T-helper 17 cell (primary cell): ENCODE measurements around the gene RALY. TPM values are rescaled to one million over a fixed set of nuclear protein-coding genes. Genes with fewer than 3 reads are reported as not detected.

Source experiments
- ATAC-seq: fragments of 150-1000 bp; cut with Tn5 transposase; 2 replicates; pipeline ENCODE4 v1.10.0; 2021; ENCODE audit warnings: mild to moderate bottlenecking, moderate library complexity
- DNase-seq, 3 donors: peaks; one replicate each; pipeline versions ENCODE4 v3.0.0 to v3.0.0-alpha.2; 2020 to 2021
- H3K9me3 ChIP-seq: one replicate; pipeline ENCODE4 v1.7.0; 2013; ENCODE audit warnings: low read length, mild to moderate bottlenecking; ENCODE audit not compliant: control insufficient read depth, poor library complexity, severe bottlenecking
- H3K27ac Mint-ChIP-seq: one replicate; pipeline ENCODE4 v1.8.0; 2022; ENCODE audit warnings: mild to moderate bottlenecking, moderate library complexity, mixed read lengths
- H3K27me3 Mint-ChIP-seq: one replicate; pipeline ENCODE4 v1.8.0; 2022; ENCODE audit warnings: mixed read lengths
- H3K36me3 Mint-ChIP-seq: one replicate; pipeline ENCODE4 v1.8.0; 2022; ENCODE audit warnings: low read depth, mixed read lengths
- H3K4me1 Mint-ChIP-seq: one replicate; pipeline ENCODE4 v1.8.0; 2022; ENCODE audit warnings: mild to moderate bottlenecking, mixed read lengths
- H3K4me3 Mint-ChIP-seq: one replicate; pipeline ENCODE4 v1.8.0; 2022; ENCODE audit warnings: mild to moderate bottlenecking, moderate library complexity, mixed read lengths
- total RNA-seq, 4 donors: library from RNA in 2 of 4; stranded (reverse) in 2 of 4; gene quantifications; one replicate each; pipeline ENCODE4 v1.2.3 and lab custom pipeline; 2022 to 2026

Gene RALY
- total RNA-seq (100 to 1,000 TPM; 120 to 137 TPM), total RNA-seq (lab: John Stamatoyannopoulos, UW) (114 to 147 reads per million in 2 donors)

DNA sequence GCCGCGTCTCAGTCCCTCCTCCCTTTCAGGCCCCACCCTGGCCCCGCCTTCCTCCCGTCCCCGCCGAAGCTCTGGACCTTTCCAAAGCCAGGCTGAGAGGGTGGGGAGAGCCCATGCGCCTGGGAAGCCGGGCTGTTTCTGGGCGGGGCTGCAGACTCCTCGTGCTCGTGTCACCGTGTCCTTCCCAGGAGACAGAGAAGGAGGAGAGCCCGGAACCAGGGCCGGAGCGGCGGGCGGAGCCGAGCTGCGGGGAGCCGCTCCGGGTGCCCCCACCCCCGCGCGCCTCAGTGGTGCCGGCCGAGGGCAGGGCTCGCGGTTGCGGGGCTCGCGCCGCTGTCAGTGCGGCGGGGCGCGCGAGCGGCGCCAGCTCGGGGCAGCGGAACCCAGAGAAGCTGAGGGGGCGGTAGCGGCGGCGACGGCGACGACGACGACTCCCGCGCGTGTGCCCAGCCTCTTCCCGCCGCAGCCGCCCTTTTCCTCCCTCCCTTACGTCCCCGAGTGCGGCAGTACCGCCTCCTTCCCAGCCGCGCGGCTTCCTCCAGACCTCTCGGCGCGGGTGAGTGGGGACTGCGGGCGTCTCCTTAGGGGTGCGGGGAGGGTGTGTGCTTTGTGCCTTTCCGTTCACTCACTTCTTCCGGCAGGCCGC lies at the start of gene RALY:
Gene RALY, plus strand, starts transcription at position 336 of the 646 bp plus-strand sequence. CDS start 78,164 bp downstream, outside the sequence.
- no peaks in the 10 kb centered on the region for H3K9me3 ChIP-seq
- DNase-seq, result peak; percentile 89 to 93 (median 93)
- Mint-ChIP-seq H3K4me3 (peak within 1 kb of the TSS; percentile 94), H3K27ac (peak within 1 kb of the TSS; percentile 96), H3K4me1 (peaks cover 46% of the 10 kb centered on the region), H3K36me3 (peaks cover 6% of the 10 kb centered on the region), H3K27me3 (no peaks in the 10 kb centered on the region)
- ATAC-seq, result peak; percentile 78

- H3K9me3 ChIP-seq, result peaks cover 3% of the 10 kb centered on the region
- no peak overlapping the region for H3K4me3 Mint-ChIP-seq
- no peaks in the 10 kb centered on the region for H3K4me1 Mint-ChIP-seq
- DNase-seq, result no peak
- H3K36me3 Mint-ChIP-seq, result no peaks in the 10 kb centered on the region
- H3K27ac Mint-ChIP-seq, result no peak overlapping the region
- no peaks in the 10 kb centered on the region for H3K27me3 Mint-ChIP-seq
- no peak for ATAC-seq
Observed at GRCh38 chr20:33944914-33945313, 48.8 kb upstream of the RALY start.

GRCh38 chr20:33945391-33946081 lies 48.2 kb upstream of the RALY start:
- no peak for DNase-seq
- H3K36me3 Mint-ChIP-seq, result no peaks in the 10 kb centered on the region

DNA sequence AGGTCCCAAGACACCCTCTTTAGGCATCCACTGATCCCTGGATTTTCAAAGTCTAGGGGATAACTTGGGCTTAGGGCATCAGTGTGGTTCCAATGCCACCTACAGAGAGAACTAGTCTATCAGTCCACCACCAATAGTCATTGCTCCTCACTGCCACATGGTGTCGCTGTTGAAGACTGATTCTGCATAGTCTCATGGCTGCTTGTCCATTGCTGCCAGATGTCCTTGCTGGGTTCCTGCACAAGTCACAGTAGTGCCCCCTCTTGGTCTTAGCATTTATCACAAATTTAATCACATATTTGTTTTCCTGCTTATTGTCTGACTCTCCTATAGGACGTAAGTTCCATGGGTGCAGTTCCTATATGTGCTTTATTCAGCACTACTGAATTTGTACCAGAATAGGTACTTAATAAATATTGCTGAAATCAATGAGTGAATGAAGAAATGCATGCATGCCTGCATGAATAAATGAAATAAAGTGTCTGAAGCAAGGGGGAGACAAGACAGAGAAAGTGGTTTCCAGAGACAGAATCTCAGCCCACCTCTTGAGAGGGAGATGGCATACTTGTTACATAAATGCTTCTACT lies 45.9 kb upstream of the RALY start:
- Mint-ChIP-seq H3K4me1 (no peaks in the 10 kb centered on the region), H3K4me3 (no peak overlapping the region), H3K27me3 (peaks cover 11% of the 10 kb centered on the region), H3K27ac (no peak overlapping the region), H3K36me3 (peaks cover 4% of the 10 kb centered on the region)
- peaks cover 3% of the 10 kb centered on the region for H3K9me3 ChIP-seq
- ATAC-seq, result peak; percentile 47
- DNase-seq, result peak in 1 of 3 donors; percentile 29

More at GRCh38 chr20:33945391-33946081, 48.2 kb upstream of the RALY start:
- peaks cover 3% of the 10 kb centered on the region for H3K9me3 ChIP-seq
- Mint-ChIP-seq H3K4me1 (no peaks in the 10 kb centered on the region), H3K27ac (no peak overlapping the region), H3K4me3 (no peak overlapping the region), H3K27me3 (no peaks in the 10 kb centered on the region)
- ATAC-seq, result no peak

DNA sequence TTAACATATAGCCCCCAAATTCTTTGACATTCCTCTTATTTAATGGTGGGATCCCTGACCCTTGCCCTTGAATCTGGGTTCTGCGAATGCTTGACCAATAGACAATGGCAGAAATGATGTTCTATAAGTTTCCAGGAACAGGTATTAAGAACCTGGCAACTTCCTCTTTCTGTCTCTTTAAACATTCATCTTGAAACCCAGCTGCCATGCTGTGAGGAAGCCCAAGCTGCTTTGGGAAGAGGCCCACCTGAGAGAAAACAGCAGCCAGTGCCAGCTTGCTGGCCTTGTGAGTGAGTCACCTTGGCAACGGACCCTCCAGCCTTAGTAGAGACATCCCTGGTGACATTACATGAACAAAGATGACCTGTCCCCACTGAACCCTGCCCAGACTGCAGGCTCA lies 45.2 kb upstream of the RALY start:
- Mint-ChIP-seq H3K27me3 (peaks cover 18% of the 10 kb centered on the region), H3K4me3 (no peak overlapping the region), H3K27ac (no peak overlapping the region), H3K4me1 (peaks cover 1% of the 10 kb centered on the region), H3K36me3 (peaks cover 4% of the 10 kb centered on the region)
- peaks cover 3% of the 10 kb centered on the region for H3K9me3 ChIP-seq
- ATAC-seq, result no peak
- DNase-seq, result no peak

GRCh38 chr20:33951171-33951570 lies 42.5 kb upstream of the RALY start:
- Mint-ChIP-seq H3K4me1 (peaks cover 2% of the 10 kb centered on the region), H3K27ac (no peak overlapping the region), H3K27me3 (peaks cover 26% of the 10 kb centered on the region), H3K4me3 (no peak overlapping the region), H3K36me3 (peaks cover 4% of the 10 kb centered on the region)
- DNase-seq (no peak), ATAC-seq (no peak)
- H3K9me3 ChIP-seq, result peaks cover 3% of the 10 kb centered on the region

- H3K36me3 Mint-ChIP-seq, result peaks cover 4% of the 10 kb centered on the region
- no peaks in the 10 kb centered on the region for H3K9me3 ChIP-seq
- peaks cover 26% of the 10 kb centered on the region for H3K27me3 Mint-ChIP-seq
- no peak for DNase-seq
- no peak overlapping the region for H3K27ac Mint-ChIP-seq
- peaks cover 2% of the 10 kb centered on the region for H3K4me1 Mint-ChIP-seq
- H3K4me3 Mint-ChIP-seq, result no peak overlapping the region
- ATAC-seq, result no peak
Observed at GRCh38 chr20:33954504-33954903, 39.2 kb upstream of the RALY start.

DNA sequence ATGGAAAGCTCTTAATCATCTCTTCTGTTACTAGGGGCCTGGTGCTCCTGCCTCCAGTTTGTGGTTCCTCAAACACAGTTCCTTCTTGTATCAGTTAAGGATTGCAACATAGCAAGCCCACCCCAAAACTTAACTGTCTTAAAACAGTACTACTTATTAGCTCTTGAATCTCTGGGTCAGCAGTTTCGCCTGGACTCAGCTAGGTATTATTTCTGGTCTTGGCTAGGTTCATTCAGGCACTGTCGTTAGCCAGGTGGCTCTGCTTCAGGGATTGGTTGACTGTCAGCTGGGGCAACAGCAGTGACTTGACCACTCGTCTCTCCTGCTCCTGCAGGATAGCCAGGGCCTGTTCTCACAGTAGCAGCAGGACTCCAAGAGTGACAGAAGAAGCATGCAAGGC lies 30.0 kb upstream of the RALY start:
- Mint-ChIP-seq H3K4me3 (no peak overlapping the region), H3K4me1 (peaks cover 2% of the 10 kb centered on the region), H3K27me3 (peaks cover 8% of the 10 kb centered on the region), H3K27ac (no peak overlapping the region), H3K36me3 (no peaks in the 10 kb centered on the region)
- ATAC-seq (no peak), DNase-seq (no peak)
- H3K9me3 ChIP-seq, result no peaks in the 10 kb centered on the region

DNA sequence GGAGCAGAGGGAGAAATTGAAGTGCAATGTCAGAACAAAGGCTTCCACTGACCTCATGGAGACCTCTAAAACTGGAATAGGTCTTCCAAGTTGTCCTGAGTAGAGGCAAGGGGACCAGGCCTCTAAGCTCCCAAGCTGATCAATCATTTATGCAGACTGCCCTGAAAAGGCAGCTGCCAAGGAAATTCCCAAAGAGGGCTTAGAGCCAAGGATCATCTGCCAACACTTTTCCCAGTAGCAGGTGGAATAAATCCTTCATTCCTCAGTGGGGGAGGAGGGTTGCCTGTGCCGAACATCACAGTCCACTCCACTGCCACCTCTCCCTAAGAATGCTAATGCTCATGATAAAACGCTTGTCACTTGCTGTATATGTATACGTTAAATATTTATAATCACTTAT lies 29.3 kb upstream of the RALY start:
- Mint-ChIP-seq H3K27ac (no peak overlapping the region), H3K4me3 (no peak overlapping the region)
- ATAC-seq, result no peak

DNA sequence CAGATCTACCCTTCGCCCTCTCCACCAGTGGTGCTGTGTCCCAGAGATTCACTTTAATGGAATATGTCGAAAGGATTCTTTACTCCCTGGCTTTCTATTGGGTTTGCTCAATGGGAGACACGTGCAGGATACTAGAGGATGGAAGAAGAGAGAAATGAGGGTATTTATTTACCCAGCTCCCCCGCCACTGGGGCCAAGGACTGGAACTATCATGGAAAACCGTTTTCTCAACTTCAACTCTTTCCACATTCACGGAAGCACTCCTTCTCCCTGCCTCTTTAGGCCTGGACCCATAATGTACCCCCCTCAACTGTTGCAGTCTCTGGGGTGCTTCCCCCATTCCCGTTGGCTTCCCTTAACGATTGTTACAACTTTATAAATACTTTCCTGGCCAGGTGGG lies 26.6 kb upstream of the RALY start:
- ATAC-seq, result no peak
- no peaks in the 10 kb centered on the region for H3K9me3 ChIP-seq
- DNase-seq, result no peak
- peaks cover 8% of the 10 kb centered on the region for H3K27me3 Mint-ChIP-seq
- peaks cover 2% of the 10 kb centered on the region for H3K4me1 Mint-ChIP-seq
- H3K36me3 Mint-ChIP-seq, result peaks cover 2% of the 10 kb centered on the region
- H3K27ac Mint-ChIP-seq, result no peak overlapping the region
- H3K4me3 Mint-ChIP-seq, result no peak overlapping the region

More for the DNA sequence above, 29.3 kb upstream of the RALY start:
- no peaks in the 10 kb centered on the region for H3K9me3 ChIP-seq
- Mint-ChIP-seq H3K4me1 (peaks cover 2% of the 10 kb centered on the region), H3K27me3 (peaks cover 8% of the 10 kb centered on the region), H3K36me3 (peaks cover 2% of the 10 kb centered on the region)
- DNase-seq, result no peak

DNA sequence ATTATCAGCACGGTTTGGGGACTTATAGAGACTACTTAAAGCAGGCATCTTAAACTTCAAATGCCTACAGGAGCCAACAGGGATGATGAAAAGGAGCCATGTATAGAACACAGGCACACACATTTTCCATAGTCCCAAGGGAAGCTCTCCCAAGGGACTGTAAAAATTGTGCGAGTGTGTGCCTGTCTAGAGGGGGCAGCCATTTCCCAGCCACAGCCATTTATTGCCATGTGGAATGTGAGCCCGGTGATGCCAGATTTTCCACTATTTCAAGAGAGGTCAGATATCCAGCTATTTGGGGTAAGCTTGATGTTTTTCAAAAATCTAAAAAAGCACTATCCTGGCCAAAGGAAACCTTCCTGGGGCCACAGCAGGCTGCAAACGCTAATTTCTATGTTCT lies 24.1 kb upstream of the RALY start:
- H3K4me1 Mint-ChIP-seq, result no peaks in the 10 kb centered on the region
- H3K27me3 Mint-ChIP-seq, result peaks cover 8% of the 10 kb centered on the region
- no peak overlapping the region for H3K4me3 Mint-ChIP-seq
- H3K9me3 ChIP-seq, result no peaks in the 10 kb centered on the region
- DNase-seq (no peak), ATAC-seq (no peak)
- H3K27ac Mint-ChIP-seq, result no peak overlapping the region
- H3K36me3 Mint-ChIP-seq, result peaks cover 2% of the 10 kb centered on the region

- H3K9me3 ChIP-seq, result no peaks in the 10 kb centered on the region
- Mint-ChIP-seq H3K36me3 (peaks cover 2% of the 10 kb centered on the region), H3K4me1 (no peaks in the 10 kb centered on the region), H3K27me3 (peaks cover 3% of the 10 kb centered on the region), H3K27ac (no peak overlapping the region), H3K4me3 (no peak overlapping the region)
- no peak for DNase-seq
- no peak for ATAC-seq
Observed at GRCh38 chr20:33970229-33970628, 23.5 kb upstream of the RALY start.

DNA sequence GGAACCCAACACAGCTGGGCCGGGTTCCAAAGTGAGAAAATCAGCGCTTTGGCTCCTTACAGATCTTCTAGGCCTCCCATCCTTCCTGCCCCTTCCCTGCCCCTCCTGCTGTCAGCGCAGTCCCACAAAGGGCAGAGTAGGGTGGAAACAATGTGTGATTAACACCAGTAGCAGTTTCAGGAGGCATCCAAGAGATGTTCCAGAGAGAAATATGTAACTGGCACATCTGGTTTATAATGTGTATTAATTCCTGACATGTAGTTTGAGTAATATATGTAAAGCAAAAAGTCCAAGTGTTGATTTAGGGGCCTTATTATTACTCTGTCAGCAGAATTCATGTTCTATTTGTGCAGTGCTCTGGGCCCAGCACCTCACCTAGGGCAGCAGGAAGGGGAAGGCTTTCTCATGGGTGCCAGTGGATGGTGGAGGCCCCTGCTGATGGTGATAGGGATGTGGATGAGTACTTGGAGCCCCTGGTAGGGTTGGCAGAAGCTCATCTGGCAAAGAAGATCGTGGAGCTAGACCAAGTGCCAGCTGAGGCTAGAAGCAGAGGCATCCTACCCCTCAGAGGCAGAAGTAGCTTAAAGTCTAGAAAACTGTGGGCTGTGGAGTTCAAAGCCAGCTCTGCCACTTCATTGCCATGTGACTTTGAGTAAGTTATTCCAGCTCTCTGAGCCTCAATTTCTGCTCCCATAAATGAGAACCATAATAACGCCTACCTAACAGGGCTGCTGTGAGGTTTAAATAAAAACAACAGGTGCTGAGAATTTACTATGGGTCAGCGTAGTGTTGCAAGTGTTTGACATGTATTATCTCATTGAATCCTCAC lies 22.4 kb upstream of the RALY start:
- Mint-ChIP-seq H3K4me1 (no peaks in the 10 kb centered on the region), H3K27me3 (peaks cover 3% of the 10 kb centered on the region), H3K36me3 (peaks cover 2% of the 10 kb centered on the region), H3K27ac (no peak overlapping the region), H3K4me3 (no peak overlapping the region)
- no peaks in the 10 kb centered on the region for H3K9me3 ChIP-seq
- ATAC-seq, result no peak
- no peak for DNase-seq
